Measurements from ENCODE around the gene VSTM2B. TPM values are rescaled to one million over a fixed set of nuclear protein-coding genes. Genes with fewer than 3 reads are reported as not detected.

Gene VSTM2B
- total and polyA plus RNA-seq, 4 donors = not detected

DNA sequence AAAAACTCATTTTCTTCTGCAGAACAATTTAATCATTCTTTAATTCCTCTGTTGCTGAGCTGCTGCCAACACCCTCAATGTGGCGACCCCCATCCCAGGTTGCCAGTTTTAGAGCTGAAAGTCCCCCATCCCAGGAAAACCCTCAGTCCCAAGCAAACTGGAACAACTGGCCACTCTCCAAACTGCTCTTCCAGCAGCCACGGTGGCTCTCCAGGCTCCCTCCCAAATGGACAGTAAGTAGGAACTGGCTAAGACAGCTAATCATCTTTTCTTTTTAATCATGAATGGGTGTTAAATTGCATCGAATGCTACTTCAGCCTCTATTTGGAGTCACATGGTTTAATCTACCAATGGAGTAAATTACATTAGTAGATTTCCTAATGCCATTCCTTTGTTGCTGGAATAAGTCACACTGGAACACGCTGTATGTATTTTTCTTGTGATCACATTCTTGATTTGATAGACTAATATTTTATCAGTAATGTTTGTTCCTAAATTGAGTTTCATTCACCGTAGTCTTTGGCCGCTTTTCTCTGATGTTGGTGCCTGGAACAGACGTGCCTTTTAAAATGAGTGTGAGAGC lies 33.7 kb upstream of the VSTM2B start:
- 12 to 24% methylated on average over 7 of the region's 7 CpGs for WGBS, 2 donors
- Histone ChIP-seq H3K27ac (ENCODE audit: low read depth in 1 of 2, low read length in 2 of 2) (no peak overlapping the region), H3K4me1 (ENCODE audit: control insufficient read depth in 1 of 2, insufficient read depth in 2 of 2, low read length in 2 of 2) (no peaks in the 10 kb centered on the region), H3K9me3 (ENCODE audit: control insufficient read depth, low read length) (no peaks in the 10 kb centered on the region), H3K4me3 (ENCODE audit: low read length in 2 of 2) (no peak overlapping the region), H3K36me3 (ENCODE audit: control insufficient read depth in 1 of 2, insufficient read depth in 2 of 2, low read length in 1 of 2) (no peaks in the 10 kb centered on the region), H3K27me3 (ENCODE audit: control insufficient read depth in 1 of 2, insufficient read depth in 2 of 2, low read length in 1 of 2) (no peaks in the 10 kb centered on the region)
- intact Hi-C loops (cut with DNase I) = no loop called here
- no peak for DNase-seq
- no peak for ATAC-seq (ENCODE audit: low FRiP score)

DNA sequence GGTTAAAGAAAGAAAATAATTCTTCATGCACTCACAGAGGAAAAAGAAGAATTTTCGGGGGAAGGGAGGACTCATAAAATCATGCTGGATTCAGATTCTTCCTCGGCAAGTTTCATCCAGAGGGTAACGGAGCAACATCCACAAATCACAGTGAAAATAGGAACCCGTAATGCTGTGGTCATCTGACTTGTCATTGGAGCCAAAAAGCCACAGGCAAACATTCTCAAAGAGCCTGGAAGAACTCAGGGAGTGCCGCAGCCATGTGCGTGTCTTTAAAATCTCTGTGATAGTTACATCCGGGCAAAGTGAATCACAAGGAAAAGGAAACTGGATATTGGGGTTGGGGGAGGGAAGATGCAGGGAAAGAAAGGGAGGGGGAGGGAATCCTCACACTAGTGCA lies 33.0 kb upstream of the VSTM2B start:
- ATAC-seq (ENCODE audit: low FRiP score) (no peak), DNase-seq (no peak)
- no peaks in the 10 kb centered on the region for H3K4me1 ChIP-seq (ENCODE audit: control insufficient read depth in 1 of 2, insufficient read depth in 2 of 2, low read length in 2 of 2)
- H3K36me3 ChIP-seq (ENCODE audit: control insufficient read depth in 1 of 2, insufficient read depth in 2 of 2, low read length in 1 of 2) = no peaks in the 10 kb centered on the region
- H3K9me3 ChIP-seq (ENCODE audit: control insufficient read depth, low read length) = no peaks in the 10 kb centered on the region
- intact Hi-C loops (cut with DNase I) = no loop called here
- H3K27me3 ChIP-seq (ENCODE audit: control insufficient read depth in 1 of 2, insufficient read depth in 2 of 2, low read length in 1 of 2) = no peaks in the 10 kb centered on the region
- WGBS, 2 donors = 2 to 5% methylated on average over 7 of the region's 7 CpGs
- no peak overlapping the region for H3K27ac ChIP-seq (ENCODE audit: low read depth in 1 of 2, low read length in 2 of 2)
- no peak overlapping the region for H3K4me3 ChIP-seq (ENCODE audit: low read length in 2 of 2)

DNA sequence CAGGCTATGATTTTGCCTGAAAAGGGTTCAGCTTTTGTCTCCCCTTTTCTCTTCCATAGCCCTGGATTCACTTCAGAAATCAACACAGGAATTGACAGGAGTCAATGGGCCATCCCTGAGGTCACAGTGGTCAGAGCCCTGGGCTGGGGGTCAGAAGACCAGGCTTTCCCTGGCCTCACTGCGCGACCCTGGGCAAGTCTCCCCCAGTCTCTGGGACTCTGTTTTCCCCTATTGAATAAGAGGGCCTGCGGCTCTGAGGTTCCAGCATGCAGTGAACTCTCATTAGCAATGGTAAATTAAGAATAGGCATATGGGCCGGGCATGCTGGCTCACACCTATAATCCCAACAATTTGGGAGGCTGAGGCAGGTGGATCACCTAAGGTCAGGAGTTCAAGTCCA lies 30.7 kb upstream of the VSTM2B start:
- intact Hi-C loops (cut with DNase I) = no loop called here
- WGBS, 2 donors = 89 to 92% methylated on average over 4 of the region's 4 CpGs
- Histone ChIP-seq H3K4me1 (ENCODE audit: control insufficient read depth in 1 of 2, insufficient read depth in 2 of 2, low read length in 2 of 2) (no peaks in the 10 kb centered on the region), H3K4me3 (ENCODE audit: low read length in 2 of 2) (no peak overlapping the region), H3K27me3 (ENCODE audit: control insufficient read depth in 1 of 2, insufficient read depth in 2 of 2, low read length in 1 of 2) (no peaks in the 10 kb centered on the region), H3K36me3 (ENCODE audit: control insufficient read depth in 1 of 2, insufficient read depth in 2 of 2, low read length in 1 of 2) (no peaks in the 10 kb centered on the region), H3K9me3 (ENCODE audit: control insufficient read depth, low read length) (no peaks in the 10 kb centered on the region), H3K27ac (ENCODE audit: low read depth in 1 of 2, low read length in 2 of 2) (no peak overlapping the region)
- DNase-seq = peak in 1 of 2 donors; percentile 15
- no peak for ATAC-seq (ENCODE audit: low FRiP score)

DNA sequence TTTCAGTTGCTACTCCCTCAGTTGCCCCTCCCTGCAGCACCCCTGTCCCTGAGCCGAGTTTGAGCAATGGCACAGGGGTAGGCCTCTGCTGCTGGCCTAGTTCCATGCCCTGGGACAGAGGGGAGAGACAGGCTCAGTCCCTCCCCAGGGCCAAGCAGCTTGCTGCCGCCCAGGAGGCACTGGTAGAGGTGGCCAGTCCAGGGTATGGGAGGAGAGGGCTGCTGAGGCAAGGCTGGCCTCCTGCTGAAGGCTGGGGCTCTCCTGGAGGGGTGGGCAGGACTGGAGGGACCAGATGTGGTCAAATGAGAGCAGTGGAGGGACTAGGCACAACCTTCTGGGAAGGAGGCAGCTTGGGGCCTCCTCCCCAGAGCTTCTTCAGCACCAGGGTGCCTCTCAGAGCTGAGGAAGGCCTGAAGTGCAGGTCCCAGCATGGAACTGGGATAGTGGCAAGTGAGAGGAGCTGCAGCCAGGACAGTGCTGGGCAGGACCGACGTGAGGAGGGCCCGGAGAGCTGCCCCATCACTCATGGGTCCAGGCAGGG lies 29.8 kb upstream of the VSTM2B start:
- DNase-seq (peak in 1 of 2 donors; percentile 55), ATAC-seq (ENCODE audit: low FRiP score) (peak; percentile 45)
- Histone ChIP-seq H3K27me3 (ENCODE audit: control insufficient read depth in 1 of 2, insufficient read depth in 2 of 2, low read length in 1 of 2) (no peaks in the 10 kb centered on the region), H3K4me1 (ENCODE audit: control insufficient read depth in 1 of 2, insufficient read depth in 2 of 2, low read length in 2 of 2) (no peaks in the 10 kb centered on the region), H3K27ac (ENCODE audit: low read depth in 1 of 2, low read length in 2 of 2) (no peak overlapping the region), H3K36me3 (ENCODE audit: control insufficient read depth in 1 of 2, insufficient read depth in 2 of 2, low read length in 1 of 2) (no peaks in the 10 kb centered on the region), H3K9me3 (ENCODE audit: control insufficient read depth, low read length) (no peaks in the 10 kb centered on the region), H3K4me3 (ENCODE audit: low read length in 2 of 2) (no peak overlapping the region)
- intact Hi-C loops (cut with DNase I) = no loop called here
- WGBS, 2 donors = 74% methylated on average over 5 of the region's 5 CpGs

DNA sequence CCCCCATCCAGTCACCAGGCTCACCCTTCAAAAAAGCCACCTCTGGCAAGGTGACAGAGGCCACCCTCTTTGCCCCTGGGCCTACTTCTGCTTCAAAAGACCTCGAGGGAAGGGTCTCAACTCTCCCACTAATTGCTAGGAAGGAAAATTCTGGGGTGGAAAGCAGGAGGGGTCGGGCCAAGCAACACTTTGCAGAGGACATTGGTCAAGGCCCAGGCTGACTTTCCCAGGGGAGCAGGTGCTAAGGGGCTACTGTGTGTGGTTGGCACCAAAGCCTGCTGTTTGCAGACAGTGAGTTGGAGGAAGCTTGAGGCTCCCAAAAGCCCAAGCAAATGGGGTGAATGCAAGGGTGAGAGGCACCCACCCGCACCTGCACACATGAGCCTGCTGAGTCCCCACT lies 28.6 kb upstream of the VSTM2B start:
- H3K9me3 ChIP-seq (ENCODE audit: control insufficient read depth, low read length) = no peaks in the 10 kb centered on the region
- no peak overlapping the region for H3K4me3 ChIP-seq (ENCODE audit: low read length in 2 of 2)
- no peaks in the 10 kb centered on the region for H3K4me1 ChIP-seq (ENCODE audit: control insufficient read depth in 1 of 2, insufficient read depth in 2 of 2, low read length in 2 of 2)
- no peak for ATAC-seq (ENCODE audit: low FRiP score)
- H3K27ac ChIP-seq (ENCODE audit: low read depth in 1 of 2, low read length in 2 of 2) = no peak overlapping the region
- no peaks in the 10 kb centered on the region for H3K27me3 ChIP-seq (ENCODE audit: control insufficient read depth in 1 of 2, insufficient read depth in 2 of 2, low read length in 1 of 2)
- WGBS, 2 donors = 55 to 63% methylated on average over 3 of the region's 3 CpGs
- intact Hi-C loops (cut with DNase I) = no loop called here
- no peaks in the 10 kb centered on the region for H3K36me3 ChIP-seq (ENCODE audit: control insufficient read depth in 1 of 2, insufficient read depth in 2 of 2, low read length in 1 of 2)
- DNase-seq = peak in 1 of 2 donors; percentile 51

DNA sequence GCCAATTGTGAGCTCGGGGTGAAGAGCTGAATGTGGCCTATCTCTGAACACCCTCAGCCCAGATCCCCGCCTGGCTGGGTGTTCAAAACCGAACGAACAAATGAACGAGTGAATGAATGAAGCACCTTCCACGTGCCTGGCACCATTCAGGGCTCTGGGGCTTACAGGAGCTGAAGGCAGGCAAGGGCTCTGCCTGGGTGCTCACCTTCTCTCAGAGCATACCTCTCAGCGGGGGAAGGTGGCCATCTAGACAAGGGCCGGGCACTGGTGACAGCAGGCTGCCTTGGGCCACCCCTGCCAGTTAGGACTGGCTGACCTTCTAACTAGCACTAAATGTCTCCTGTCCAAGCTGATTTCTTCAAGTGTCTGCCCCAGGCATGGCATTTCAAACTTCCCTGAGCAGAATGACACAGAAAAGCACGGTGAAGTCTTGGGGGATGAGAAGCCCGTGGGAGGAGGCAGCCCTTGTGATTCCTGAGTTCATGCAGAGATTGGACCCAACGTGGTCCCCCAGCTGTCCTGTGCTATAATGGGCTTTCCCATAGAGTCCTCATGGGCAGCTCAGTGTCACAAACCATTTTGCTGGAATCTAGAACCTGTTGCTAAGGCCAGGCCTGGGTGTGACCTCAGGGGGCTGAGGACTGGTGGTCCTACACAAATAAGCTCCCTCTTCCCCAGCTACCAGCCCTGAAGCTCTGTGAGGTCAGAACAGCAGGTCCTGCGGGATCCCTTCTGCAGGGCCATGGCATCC lies 27.9 kb upstream of the VSTM2B start:
- no peak for ATAC-seq (ENCODE audit: low FRiP score)
- no peak overlapping the region for H3K4me3 ChIP-seq (ENCODE audit: low read length in 2 of 2)
- no peak overlapping the region for H3K27ac ChIP-seq (ENCODE audit: low read depth in 1 of 2, low read length in 2 of 2)
- H3K4me1 ChIP-seq (ENCODE audit: control insufficient read depth in 1 of 2, insufficient read depth in 2 of 2, low read length in 2 of 2) = no peaks in the 10 kb centered on the region
- intact Hi-C loops (cut with DNase I) = no loop called here
- no peaks in the 10 kb centered on the region for H3K9me3 ChIP-seq (ENCODE audit: control insufficient read depth, low read length)
- DNase-seq = peak in 1 of 2 donors; percentile 44
- H3K27me3 ChIP-seq (ENCODE audit: control insufficient read depth in 1 of 2, insufficient read depth in 2 of 2, low read length in 1 of 2) = no peaks in the 10 kb centered on the region
- H3K36me3 ChIP-seq (ENCODE audit: control insufficient read depth in 1 of 2, insufficient read depth in 2 of 2, low read length in 1 of 2) = no peaks in the 10 kb centered on the region
- WGBS, 2 donors = 74 to 75% methylated on average over 12 of the region's 12 CpGs

DNA sequence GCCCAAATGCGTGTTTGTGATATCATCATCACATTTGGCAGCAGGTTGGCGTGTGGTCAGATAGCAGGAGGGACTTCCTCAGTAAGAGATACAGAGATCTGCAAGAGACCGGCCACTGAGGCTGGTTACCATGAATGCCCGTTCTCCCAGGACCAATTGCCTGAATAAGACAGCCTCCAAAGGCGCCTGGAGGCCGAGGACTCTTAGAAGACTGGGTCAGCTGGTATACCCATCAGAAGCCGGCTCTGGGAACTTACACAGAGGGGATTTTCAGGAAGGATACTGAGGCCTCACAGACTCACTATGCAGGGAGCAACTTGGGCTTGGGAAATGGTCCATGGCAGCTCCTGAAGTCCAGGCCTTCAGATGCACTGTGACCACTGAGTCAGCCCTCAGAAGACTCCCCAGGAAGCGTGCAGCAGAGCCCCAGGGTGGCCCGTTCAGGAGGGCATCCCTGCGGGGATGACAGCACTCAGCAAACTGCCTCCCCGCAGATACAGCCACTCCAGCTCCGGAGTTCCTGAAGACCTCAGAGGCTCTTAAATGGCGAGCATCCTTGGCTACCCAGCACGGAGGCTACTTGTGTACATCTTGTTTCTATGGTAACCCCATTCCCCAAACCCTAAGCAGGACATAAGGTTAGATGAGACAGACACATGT lies 26.4 kb upstream of the VSTM2B start:
- Histone ChIP-seq H3K9me3 (ENCODE audit: control insufficient read depth, low read length) (no peaks in the 10 kb centered on the region), H3K27ac (ENCODE audit: low read depth in 1 of 2, low read length in 2 of 2) (no peak overlapping the region), H3K36me3 (ENCODE audit: control insufficient read depth in 1 of 2, insufficient read depth in 2 of 2, low read length in 1 of 2) (no peaks in the 10 kb centered on the region), H3K4me3 (ENCODE audit: low read length in 2 of 2) (no peak overlapping the region), H3K4me1 (ENCODE audit: control insufficient read depth in 1 of 2, insufficient read depth in 2 of 2, low read length in 2 of 2) (no peaks in the 10 kb centered on the region), H3K27me3 (ENCODE audit: control insufficient read depth in 1 of 2, insufficient read depth in 2 of 2, low read length in 1 of 2) (no peaks in the 10 kb centered on the region)
- DNase-seq (peak; percentile 9 to 30), ATAC-seq (ENCODE audit: low FRiP score) (no peak)
- intact Hi-C loops (cut with DNase I) = no loop called here
- 69 to 70% methylated on average over 14 of the region's 14 CpGs for WGBS, 2 donors

DNA sequence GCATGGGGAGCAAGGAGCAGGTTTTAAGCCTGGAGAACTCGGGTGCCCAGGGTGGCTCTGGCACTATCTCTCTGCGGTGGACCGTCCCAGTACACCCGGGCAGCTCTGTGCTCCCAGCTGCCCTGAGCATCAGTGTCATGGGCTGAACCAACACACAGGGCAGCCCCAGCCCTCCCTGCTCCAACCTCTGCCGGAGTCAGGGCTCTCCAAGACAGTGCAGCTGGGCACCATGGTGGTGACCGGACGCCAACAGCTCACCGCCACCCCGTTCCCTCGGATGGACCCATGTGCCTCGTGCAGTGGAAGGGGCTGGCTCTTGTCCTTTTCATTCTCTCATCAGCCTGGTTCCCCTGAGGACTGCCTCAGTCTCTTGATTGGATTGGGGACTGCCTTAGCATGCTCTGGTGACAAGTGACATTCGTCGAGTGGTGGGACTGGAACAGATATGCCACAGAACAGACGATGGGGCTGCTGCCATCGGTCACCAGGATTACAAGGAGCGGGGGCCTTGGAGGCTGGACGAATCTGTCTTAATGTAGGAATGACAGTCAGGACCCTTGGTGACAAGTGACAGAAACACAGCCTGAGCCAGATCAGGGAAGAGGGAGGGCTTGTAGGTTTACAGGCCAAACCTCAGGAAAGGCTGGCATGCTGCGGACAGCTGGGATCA lies 25.7 kb upstream of the VSTM2B start:
- Histone ChIP-seq H3K27ac (ENCODE audit: low read depth in 1 of 2, low read length in 2 of 2) (no peak overlapping the region), H3K36me3 (ENCODE audit: control insufficient read depth in 1 of 2, insufficient read depth in 2 of 2, low read length in 1 of 2) (no peaks in the 10 kb centered on the region), H3K4me3 (ENCODE audit: low read length in 2 of 2) (no peak overlapping the region), H3K27me3 (ENCODE audit: control insufficient read depth in 1 of 2, insufficient read depth in 2 of 2, low read length in 1 of 2) (no peaks in the 10 kb centered on the region), H3K4me1 (ENCODE audit: control insufficient read depth in 1 of 2, insufficient read depth in 2 of 2, low read length in 2 of 2) (no peaks in the 10 kb centered on the region), H3K9me3 (ENCODE audit: control insufficient read depth, low read length) (no peaks in the 10 kb centered on the region)
- WGBS, 2 donors = 74 to 80% methylated on average over 18 of the region's 18 CpGs
- peak; percentile 17 to 41 for DNase-seq
- no peak for ATAC-seq (ENCODE audit: low FRiP score)
- intact Hi-C loops (cut with DNase I) = no loop called here

All from aorta (tissue), 5 donors.